ENCODE results near the gene ZNF428.

Gene ZNF428

DNA sequence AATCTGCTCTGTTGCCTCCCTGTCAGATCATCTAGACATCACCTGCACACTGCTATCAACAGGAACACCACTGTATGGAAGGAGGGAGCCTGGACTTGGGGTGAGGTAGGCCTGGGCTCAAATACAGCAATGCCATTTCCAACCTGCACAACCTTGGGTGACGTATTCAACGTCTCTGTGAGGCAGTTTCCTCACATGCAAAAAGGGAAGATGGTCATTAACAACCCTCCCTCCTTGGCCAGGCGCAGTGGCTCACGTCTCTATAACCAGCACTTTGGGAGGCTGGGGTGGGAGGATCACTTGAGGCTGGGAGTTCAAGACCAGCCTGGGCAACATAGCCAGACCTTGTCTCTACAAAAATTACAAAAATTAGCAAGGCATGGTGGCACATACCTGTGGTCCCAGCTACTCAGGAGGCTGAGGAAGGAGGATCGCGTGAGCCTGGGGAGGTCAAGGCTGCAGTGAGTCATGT lies 57.2 kb downstream of the ZNF428 start:
- DNase-seq (ENCODE audit: low read depth, low spot score), result no peak

DNA sequence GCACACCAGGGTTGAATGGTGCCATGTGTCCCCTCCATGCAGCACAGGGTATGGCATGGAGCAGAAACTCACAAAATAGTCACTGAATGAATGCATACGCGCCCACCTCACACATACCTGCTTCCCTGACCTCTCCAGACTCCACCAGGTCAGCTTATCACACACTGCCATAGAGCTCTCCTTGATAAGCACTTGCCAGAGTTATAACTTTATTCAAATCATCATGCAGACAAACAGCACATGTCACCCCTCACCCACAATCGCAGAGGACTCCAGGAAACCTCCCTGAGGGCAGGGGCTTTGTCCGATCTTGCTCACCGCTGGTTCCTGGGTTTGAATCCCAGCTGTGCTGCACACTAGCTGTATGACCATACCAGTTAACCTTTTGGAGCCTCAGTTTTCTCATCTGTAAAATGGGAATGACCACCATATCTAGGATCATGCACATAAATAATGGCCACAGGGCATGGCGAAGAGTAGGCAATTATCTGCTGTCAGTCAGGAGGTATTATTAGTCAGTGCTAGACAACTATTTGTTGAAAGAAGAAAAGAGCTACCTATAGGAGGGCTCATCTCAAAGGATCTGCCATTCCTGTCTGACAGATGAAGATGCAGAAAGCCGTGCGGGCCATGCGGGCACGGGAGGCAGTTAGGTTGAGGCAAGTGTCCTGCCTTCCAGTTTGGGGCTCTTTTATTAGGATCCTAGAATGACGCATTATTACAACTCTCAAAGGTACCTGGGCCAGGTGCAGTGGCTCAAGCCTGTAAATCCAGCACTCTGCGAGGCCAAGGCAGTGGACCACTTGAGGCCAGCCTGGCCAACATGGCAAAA lies 58.1 kb downstream of the ZNF428 start:
- no peak for DNase-seq (ENCODE audit: low read depth, low spot score)

GRCh38 chr19:43560687-43561086 lies 58.7 kb downstream of the ZNF428 start:
- no peak for DNase-seq (ENCODE audit: low read depth, low spot score)
